HG02973 (cell line): ENCODE data around the gene EIF4G3.
"Not testable (repeated sequence)": the region's sequence is repeated elsewhere in the genome, so short reads cannot be mapped to it uniquely, and the experiment has no call there.

Experiments
- ATAC-seq: cut with Tn5 transposase; IDR thresholded peaks from one replicate; pipeline ENCODE4 v1.9.1; 2021; ENCODE audit warnings: moderate library complexity; ENCODE audit not compliant: unreplicated experiment

The EIF4G3 gene

GRCh38 chr1:21114431-21114830 is 62.3 kb downstream of the EIF4G3 start:
- no peak for ATAC-seq

GRCh38 chr1:21110163-21110562 is 66.5 kb downstream of the EIF4G3 start:
- no peak for ATAC-seq

- no peak for ATAC-seq
Observed at GRCh38 chr1:21106709-21107108, 70.0 kb downstream of the EIF4G3 start.

- no peak for ATAC-seq
Observed at GRCh38 chr1:21106238-21106637, 70.5 kb downstream of the EIF4G3 start.

GRCh38 chr1:21105807-21106206 is 70.9 kb downstream of the EIF4G3 start:
- no peak for ATAC-seq

GRCh38 chr1:21104683-21105082 is 72.0 kb downstream of the EIF4G3 start:
- ATAC-seq: no peak

- ATAC-seq: no peak
Observed at GRCh38 chr1:21100481-21100921, 76.2 kb downstream of the EIF4G3 start.

GRCh38 chr1:21099869-21100131 is 76.9 kb downstream of the EIF4G3 start:
- ATAC-seq: no peak

- ATAC-seq: no peak
Observed at GRCh38 chr1:21099034-21099868, 77.4 kb downstream of the EIF4G3 start.

- ATAC-seq: no peak
Observed at GRCh38 chr1:21098186-21098915, 78.3 kb downstream of the EIF4G3 start.

- ATAC-seq: no peak
Observed at GRCh38 chr1:21097729-21098128, 79.0 kb downstream of the EIF4G3 start.

GRCh38 chr1:21095976-21096375 is 80.7 kb downstream of the EIF4G3 start:
- no peak for ATAC-seq

GRCh38 chr1:21094282-21094681 is 82.4 kb downstream of the EIF4G3 start:
- ATAC-seq: not testable (repeated sequence)

- ATAC-seq: not testable (repeated sequence)
Observed at GRCh38 chr1:21093271-21093958, 83.3 kb downstream of the EIF4G3 start.

- ATAC-seq: not testable (repeated sequence)
Observed at GRCh38 chr1:21092545-21092944, 84.2 kb downstream of the EIF4G3 start.

GRCh38 chr1:21091053-21091690 is 85.5 kb downstream of the EIF4G3 start:
- ATAC-seq: not testable (repeated sequence)

- no peak for ATAC-seq
Observed at GRCh38 chr1:21090463-21090862, 86.2 kb downstream of the EIF4G3 start.

- ATAC-seq: no peak
Observed at GRCh38 chr1:21089731-21090130, 87.0 kb downstream of the EIF4G3 start.

GRCh38 chr1:21089299-21089698 is 87.4 kb downstream of the EIF4G3 start:
- ATAC-seq: no peak

- ATAC-seq: no peak
Observed at GRCh38 chr1:21084111-21084810, 92.4 kb downstream of the EIF4G3 start.

GRCh38 chr1:21082073-21082472 is 94.6 kb downstream of the EIF4G3 start:
- no peak for ATAC-seq
